K562 (cell line): ENCODE results near the gene CSNK1D.

Experiments
- NFIX ChIP-seq: fragments of 250-450 bp; sonication (Bioruptor Pico); IDR thresholded peaks from 2 replicates; pipeline ENCODE4 v1.4.0; 2020; ENCODE audit warnings: low read depth, mild to moderate bottlenecking, moderate library complexity
- SREBF2 ChIP-seq: sonication (generic); formaldehyde crosslinking; IDR thresholded peaks from 2 replicates; pipeline ENCODE4 v1.4.0; 2020; ENCODE audit warnings: mild to moderate bottlenecking, missing genetic modification reagents

- TF ChIP-seq SREBF2 (CRISPR knock-in tag) (no peak), NFIX (CRISPR knock-in tag) (no peak)
Measured at GRCh38 chr17:82300707-82301270, 27.3 kb upstream of the CSNK1D start.
